ENCODE data around the gene RNF114.
"Not testable (repeated sequence)": the region's sequence is repeated elsewhere in the genome, so short reads cannot be mapped to it uniquely, and the experiment has no call there.

RNF114 gene, protein sequence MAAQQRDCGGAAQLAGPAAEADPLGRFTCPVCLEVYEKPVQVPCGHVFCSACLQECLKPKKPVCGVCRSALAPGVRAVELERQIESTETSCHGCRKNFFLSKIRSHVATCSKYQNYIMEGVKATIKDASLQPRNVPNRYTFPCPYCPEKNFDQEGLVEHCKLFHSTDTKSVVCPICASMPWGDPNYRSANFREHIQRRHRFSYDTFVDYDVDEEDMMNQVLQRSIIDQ

DNA sequence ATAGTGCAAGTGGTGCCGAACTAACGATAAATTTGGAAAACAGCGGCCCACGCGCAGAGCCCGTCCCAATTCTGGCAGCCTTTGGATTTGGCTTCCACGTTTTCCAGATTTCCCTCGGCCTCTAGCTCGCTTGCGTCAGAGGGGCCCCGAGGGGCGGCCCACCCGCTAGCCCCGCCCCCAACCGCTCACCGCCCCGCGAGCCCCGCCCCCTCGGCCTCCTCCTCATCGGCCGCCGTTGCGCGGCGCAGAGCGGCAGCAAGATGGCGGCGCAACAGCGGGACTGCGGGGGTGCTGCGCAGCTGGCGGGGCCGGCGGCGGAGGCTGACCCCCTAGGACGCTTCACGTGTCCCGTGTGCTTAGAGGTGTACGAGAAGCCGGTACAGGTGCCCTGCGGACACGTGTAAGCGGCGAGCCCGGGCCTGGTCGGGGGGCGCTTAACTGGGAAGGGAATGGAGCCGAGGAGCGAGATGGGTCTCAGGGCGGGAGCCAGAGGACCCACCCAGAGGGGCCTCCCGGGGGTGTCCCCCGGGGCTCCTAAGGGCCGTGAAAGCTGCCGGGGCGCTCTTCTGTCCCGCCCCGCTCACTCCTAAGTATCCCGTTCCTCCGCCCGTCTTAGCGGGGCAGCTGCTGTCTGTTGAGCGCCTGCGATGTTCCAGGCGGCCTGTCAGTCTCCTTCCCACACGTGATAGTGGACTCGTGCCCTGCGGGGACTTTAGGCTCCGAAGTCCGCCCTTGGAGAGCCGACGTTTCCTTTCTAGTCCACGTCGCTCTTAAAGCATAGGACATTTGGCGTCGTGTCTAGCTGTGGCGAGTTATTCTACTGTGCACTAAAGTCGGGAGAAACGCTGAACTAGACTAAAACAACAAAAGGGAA, at the start of gene RNF114:
Gene RNF114 (plus strand): TSS at position 245 of the 874 bp plus-strand sequence. CDS start 16 bp downstream, at position 261.
- peak; percentile 80 for DNase-seq (ENCODE audit: low read depth)

DNA sequence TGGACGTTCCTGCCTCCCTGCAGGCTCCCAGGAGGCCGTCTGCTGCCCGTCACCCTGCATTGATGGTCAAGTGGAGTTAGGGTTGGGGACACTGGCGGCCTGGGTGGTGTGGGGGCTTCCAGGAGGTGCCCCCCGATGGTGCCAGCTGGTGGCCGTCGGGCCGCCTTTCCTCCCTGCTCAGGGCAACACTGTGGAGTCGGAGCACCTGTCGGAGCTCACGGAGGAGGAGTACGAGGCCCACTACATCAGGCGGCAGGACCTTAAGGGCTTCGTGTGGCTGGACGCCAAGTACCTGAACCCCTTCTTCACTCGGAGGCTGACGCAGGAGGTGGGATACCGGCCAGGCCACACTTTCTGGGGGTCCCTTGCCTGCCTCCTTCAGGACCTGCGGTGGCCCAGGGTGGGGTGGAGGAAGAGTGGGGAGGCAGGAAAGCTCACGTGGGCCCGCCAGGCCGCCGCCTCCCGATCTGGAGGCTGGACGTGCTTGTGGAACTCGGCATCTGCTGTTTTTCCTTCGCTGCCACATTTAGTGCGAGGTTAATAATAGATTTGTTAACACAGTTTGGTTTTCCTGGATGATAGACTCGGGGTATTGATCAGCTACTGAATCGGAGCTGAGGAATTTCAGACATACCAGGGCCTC, 49.5 kb upstream of the RNF114 start:
- no peak for DNase-seq (ENCODE audit: low read depth)

DNA sequence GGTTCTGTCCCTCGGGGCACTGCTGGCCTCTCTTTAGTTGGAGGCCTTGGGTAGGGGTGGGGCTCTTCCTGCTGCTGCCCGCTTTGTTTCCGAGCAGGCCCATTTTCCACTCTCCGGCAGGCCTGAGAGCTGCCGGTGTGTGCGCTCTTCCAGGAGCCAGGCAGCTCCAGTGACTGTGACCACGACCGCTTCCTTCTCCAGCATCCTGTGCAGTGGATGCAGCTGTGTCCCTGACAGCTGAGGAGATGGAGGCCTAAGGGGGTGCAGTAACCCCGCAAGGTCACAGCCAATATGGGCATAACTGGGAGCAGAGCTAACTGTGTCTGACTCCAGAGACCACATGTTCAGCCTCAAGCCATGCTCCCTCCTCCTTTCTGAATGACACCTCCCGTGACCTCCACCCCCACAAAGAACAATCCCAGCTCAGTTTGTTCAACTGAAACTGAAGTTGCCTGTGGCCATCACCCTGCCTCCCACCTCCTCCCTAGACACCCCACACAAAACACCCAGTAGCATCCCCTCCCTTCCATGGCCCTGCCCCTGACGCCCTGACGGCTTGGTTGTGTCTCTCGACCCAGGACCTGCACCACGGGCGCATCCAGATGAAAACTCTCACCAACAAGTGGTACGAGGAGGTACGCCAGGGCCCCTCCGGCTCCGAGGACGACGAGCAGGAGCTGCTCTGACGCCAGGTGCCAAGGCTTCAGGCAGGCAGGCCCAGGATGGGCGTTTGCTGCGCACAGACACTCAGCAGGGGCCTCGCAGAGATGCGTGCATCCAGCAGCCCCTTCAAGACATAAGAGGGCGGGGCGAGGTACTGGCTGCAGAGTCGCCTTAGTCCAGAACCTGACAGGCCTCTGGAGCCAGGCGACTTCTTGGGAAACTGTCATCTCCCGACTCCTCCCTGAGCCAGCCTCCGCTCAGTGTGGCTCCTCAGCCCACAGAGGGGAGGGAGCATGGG, 48.7 kb upstream of the RNF114 start:
- DNase-seq (ENCODE audit: low read depth): no peak

DNA sequence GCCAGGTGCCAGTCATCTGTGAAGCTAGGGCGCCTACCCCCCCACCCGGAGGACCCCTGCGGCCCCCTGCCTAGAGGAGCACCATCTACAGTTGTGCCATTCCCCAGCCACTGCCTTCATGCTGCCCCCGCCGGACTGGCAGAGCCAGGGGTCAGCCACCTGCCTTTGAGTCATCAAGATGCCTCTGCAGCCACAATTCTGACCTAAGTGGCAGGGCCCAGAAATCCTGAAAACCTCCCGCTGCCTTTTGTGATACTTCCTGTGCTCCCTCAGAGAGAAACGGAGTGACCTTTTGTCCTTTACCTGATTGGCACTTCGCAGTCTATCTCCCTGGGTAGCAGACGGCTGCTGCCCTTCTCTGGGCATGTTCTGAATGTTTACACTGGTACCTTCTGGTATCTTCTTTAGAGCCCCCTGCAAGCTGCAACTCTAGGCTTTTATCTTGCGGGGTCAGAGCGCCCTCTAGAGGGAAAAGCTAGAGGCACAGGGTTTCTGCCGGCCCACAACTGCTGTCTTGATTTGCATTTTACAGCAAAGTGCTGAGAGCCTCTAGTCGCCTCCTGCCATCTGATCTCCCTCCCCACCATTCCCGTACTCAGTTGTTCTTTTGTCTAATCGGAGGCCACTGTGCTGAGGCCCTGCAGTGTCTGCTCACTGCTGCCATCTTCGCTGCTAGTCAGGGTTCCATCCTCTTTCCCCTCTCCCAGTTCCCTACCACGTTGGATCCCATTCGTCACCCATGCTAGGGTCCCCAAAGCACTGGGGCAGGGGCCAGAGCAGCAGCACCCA, 47.8 kb upstream of the RNF114 start:
- no peak for DNase-seq (ENCODE audit: low read depth)

DNA sequence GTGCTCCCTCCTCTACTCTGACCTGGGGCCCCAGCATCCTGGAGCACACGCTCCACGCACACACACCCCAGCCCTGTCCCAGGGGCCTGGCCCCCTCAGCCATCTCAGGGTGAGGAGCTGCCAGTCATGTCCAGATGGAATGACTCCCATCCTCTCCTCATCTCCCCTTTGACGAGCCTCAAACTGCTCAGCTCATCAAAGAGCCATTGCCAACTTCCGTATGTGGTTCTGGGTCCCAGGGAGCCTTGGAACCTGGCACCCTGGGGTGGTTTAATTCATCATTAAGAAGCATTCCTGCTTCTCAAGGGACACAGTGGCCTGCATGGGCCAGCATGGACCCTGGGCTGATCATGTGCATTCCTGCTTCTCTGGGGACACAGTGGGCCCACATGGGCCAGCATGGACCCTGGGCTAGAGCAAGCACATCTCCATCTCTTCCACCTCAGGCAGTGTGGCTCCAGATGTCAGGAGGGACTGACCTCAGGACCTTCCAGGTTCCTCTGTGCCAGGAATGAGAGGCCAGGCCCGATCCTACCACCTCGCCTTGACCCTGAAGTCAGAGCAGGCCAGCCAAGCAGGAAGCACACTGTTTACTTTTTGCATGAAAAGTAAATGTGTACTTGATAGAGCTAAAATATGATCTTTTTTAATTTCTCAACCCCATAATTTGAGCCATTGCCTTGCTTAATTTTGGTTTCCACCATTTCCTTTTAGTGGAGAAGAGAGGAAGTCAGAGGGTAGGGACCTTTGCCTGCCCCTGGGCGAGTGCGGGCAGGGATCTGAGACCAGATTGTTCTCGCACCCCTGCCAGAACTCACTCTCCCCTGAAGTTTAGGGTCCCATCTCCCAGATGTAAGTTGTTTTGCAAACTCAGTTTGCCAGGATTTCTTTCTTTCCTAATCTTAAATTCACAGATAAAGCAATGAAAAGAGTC, 46.9 kb upstream of the RNF114 start:
- no peak for DNase-seq (ENCODE audit: low read depth)

DNA sequence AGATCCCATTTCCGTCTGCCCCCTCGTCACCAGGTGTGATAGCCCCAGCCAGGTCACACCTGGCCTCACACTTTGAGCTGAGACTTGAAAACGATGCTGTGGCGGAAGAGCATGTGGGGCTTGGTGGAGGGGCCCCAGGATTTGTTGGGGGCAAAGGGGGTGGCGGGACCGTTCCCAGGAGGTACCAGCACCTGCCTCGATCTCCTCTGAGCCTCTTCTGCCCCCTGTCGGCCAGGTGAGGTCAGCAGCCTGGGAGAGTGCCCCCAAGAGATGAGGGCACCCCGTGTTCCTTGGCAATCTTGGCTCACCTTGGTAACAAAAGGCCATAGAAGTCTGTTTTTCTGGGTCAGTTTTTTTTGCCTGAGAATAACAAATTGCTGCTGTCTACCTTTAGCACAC, 46.3 kb upstream of the RNF114 start:
- DNase-seq (ENCODE audit: low read depth): no peak

DNA sequence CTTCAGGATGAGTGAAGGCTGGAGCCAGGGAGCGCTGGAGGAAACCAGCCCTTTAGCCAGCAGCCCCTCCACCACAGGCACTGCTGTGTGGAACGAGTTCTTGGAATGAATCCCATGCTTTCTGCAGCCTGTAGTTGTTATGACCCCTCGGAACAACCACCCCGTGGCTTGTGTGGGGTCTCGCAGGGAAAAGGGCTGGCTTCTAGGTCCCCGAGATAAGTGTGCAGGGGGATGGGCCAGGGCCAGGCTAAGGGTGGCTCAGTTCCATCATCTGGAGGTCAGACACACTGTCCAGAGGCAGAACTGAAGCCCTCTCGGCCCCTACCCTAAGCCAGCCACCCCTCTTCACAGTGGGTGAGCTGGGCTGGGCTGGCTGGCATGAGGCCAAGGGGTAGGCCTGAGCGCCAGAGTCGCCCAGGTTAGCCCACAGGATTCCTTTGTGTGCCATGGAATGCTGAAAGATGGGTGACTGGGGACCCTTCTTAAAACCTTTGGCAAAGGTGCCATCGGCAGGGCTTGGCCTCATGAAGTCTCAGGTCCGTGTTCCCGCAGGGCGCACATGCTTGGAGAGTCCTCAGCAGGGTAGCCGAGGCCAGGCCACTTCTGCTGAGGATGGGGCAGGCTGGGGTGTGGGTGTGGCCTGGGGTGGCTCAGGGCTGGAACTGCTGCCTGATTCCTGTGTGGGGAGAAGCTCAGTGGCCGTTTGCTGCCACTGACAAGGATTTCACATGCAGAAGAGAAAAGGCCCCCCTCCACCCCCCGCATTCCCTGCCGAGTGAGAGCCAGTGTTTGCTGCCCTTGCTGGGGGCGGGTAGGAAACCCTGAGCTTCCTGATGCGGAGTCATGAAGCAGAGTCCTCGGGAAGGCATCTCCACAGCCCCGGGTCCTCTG, 45.5 kb upstream of the RNF114 start:
- DNase-seq (ENCODE audit: low read depth): no peak

DNA sequence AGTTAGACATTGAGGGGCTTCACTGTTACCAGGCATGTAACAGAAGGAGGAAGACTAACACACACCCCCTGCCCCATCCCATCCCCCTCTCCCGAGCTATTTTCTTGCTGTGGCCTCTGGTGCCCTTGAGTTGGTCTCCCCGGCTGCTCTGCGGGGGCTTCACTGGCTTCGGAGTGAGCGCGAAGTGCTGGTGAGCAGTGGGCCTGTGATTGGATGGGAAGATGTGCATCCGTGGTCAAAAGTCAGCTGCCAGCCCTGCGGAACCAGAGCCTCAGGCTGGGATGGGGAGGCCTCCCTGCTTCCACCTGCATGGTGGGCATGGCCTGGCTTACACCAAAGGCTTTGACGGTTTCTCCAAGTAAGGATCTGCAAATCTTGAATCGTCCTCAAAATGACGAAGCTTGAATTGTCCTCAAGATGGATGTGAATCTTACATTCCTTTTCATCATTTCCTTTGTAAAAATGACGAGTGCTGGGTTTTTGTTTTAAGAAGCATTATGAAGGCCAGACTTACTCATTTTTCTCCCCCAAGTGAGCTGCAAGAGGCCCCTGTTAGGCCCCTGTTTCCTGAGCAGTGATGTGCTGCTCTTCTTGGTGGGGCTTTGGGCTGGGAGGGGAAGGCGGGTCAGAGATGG, 44.6 kb upstream of the RNF114 start:
- DNase-seq (ENCODE audit: low read depth): no peak

DNA sequence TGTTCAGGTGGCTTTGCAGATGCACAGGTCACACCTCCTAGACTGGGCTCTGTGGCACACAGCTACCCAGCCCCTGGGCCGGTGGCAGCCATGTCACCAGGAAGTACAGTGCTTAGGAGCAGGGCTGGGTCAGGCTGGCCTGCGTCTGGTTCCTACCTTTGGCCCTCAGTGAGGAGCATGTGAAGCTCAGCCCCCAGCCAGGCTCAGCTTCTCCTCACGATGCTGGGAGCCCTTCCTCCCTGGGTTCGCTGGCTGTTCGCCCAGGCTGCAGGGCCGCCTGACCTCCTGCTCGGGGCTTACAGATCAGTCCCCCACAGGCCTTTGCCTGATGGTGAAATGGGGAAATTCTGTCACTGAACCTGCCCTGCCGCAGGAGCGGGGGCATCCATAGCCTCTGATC, 43.9 kb upstream of the RNF114 start:
- DNase-seq (ENCODE audit: low read depth): no peak

DNA sequence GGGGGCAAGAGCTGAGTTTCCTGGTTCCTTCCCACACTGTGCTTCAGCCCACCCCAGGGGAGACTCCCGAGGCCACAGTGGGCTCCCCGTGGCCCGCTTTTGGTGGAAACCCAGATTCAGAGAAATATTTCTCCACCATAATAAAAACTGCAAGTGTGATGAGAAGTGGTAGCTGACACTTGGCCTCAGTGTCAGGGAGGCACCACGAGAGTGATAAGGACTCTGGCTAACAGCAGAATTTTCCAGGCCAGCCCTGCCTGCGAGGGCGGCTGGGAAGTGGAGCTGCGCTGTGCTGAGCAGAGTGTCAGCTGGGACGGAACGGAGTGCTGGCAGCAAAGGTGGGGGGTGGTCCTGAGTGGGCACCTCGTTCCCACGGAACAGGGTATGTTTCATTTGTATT, 43.4 kb upstream of the RNF114 start:
- no peak for DNase-seq (ENCODE audit: low read depth)

DNA sequence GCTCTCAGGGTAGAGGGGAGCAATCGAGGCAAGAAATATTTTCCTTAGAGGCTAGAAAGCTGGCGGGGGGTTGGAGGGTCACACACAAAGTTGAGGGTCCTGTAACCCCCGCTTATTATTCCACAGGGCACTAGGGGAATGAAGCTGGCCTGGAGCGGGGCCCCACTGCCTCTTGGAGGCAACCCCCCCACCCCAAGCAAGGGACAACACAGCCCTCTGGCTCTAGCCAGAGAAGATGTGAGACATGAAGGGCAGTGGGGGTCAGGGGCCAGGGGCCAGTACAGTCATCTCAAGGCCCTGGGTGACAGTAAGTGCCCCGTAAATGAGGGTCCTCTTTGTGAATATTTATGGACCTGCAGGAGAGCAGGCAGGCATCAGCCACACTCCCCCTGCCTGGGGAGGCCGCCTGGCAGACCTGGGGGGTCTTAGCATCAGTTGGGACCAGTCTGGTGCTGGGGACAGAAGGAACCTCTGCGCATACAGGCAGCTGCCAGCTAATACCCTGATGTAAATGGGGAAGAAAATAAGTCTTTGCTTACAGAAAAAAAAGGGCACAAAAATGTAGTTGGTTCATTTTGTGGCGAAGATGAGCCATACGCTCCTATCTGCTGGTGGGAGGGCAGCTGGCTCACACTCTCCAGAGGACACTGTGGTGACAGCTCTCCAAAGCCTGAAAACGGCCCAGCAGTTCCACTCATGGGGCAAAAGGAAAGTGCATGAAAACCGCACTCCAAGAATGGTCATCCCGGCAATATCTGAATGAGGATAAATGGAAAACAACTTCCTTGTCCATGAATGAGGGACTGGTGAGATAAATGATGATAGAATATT, 42.7 kb upstream of the RNF114 start:
- DNase-seq (ENCODE audit: low read depth): no peak

DNA sequence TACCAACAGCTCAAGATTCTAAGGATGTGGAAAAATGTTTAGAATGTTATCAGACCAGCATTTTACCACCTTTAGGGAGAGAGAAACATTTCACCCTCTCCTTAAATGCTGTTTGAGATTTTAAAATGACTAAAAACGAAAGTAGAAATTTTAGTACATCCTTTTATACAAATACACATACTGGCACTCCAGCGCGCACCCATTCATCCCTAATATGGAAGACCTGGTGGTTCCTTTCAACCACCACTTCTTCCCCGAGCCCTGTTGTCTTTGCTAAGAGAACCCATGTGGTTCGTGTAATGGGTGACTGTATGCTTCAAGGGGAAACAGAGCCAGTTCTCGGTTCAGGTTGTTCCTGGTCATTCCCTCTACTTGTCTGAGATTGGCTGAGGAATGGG, 42.1 kb upstream of the RNF114 start:
- DNase-seq (ENCODE audit: low read depth): no peak

DNA sequence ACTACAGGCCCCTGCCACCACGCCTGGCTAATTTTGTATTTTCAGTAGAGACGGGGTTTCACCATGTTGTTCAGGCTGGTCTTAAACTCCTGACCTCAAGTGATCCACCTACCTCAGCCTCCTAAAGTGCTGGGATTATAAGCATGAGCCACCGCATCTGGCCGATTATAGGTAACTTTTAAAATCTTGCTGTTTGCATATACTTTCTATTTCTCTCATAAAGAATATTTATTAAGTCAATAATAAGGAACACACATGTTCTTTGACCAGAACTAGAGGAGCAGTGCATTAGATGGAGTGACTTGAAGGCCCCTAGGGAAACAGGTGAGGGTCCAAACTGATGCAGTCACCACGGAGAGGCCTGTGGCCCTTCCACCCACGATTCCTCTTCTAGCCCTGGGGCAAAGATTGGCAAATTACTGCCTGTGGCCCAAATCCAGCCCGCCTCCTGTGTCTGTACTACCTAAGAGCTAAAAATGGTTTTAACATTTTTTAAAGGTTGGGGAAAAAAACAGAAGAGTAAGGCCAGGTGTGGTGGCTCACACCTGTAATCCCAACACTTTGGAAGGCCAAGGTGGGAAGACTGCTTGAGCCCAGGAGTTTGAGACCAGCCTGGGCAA, 40.6 kb upstream of the RNF114 start:
- DNase-seq (ENCODE audit: low read depth): not testable (repeated sequence)

DNA sequence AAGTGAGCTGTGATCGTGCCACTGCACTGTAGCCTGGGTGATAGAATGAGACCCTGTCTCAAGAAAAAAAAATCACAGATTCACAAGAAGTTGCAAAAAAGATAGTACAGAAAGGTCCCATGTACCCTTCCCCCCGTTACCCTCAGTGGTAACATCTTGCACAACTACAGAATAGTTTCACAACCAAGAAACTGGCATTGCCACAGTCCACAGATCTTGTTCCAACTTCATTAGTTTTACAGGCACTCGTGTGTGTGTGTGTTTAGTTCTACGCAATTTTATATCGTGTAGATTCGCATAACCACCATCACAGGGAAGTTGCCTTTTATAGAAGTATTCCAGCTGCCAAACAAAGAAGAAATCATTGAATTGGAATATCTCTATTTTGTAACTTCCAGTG, 40.0 kb upstream of the RNF114 start:
- no peak for DNase-seq (ENCODE audit: low read depth)

DNA sequence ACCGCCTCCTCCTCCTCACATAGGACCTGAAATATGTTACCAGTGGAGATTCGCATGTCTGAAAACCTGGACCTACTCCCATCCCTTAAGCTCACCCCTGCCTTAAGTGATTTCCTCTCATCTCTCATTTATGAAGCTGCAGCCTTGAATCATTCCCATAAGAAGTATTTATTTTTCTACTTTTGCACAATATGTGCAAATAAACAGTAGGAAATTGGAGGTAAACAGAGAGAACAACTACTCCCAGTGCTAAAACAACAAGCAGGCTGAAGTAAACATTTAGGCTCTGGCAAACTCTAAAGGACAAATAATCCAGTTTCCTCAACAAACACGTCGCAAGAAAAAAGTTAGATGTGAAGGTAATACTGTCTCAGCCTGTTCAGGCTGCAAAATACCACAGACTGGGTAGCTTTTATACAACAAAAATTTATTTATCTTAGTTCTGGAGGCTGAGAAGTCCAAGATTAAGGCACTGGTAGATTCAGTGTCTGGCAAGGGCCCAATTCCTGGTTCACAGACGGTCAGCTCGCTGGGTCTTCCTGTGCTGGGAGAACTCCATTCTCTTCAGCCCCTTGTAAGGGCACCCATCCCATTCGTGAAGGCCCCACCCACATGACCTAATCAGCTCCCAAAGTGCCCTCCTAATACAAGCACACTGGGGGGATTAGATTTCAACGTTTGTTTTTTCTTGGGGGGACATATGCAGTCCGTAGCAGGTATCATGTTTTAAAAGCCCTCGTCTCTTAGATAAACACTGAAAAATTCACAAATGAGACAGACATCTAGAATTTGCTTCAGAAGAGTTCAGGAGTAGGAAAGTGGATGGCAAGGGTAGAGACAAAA, 36.4 kb upstream of the RNF114 start:
- DNase-seq (ENCODE audit: low read depth): no peak

DNA sequence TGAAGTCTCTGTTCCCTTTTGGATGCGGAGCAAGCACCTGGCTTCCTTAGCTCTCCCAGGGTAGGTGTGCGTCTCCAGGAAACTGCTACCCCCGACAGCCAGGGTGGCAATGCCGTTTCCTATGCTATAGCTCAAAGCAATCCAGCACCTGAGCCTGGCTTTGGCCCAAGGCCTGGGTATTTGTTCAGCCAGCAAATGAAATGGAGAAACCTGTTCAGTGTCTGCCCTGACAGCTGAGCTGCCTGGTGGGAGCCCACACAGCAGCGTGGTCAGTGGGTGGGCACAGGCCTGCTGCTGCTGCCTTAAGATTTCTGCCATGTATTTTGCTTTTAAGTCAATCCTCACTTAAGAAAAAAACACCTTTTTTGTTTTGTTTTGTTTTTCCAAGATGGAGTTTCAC, 34.6 kb upstream of the RNF114 start:
- no peak for DNase-seq (ENCODE audit: low read depth)
